HUES64 (cell line): ENCODE measurements around the gene GALNTL6.

Experiments
- H3K27ac ChIP-seq: 2 replicates; pipeline ENCODE4 v1.7.0; 2013; ENCODE audit warnings: low read depth, low read length, inconsistent platforms
- H3K27me3 ChIP-seq: 2 replicates; pipeline ENCODE4 v1.6.1; 2013; ENCODE audit warnings: mild to moderate bottlenecking, low read length; ENCODE audit not compliant: insufficient read depth
- H3K36me3 ChIP-seq: 2 replicates; pipeline ENCODE4 v1.6.1; 2013; ENCODE audit warnings: mild to moderate bottlenecking, low read length; ENCODE audit not compliant: insufficient read depth
- H3K4me1 ChIP-seq: 2 replicates; pipeline ENCODE4 v1.6.1; 2013; ENCODE audit warnings: mild to moderate bottlenecking, low read length, moderate library complexity; ENCODE audit not compliant: insufficient read depth
- H3K4me3 ChIP-seq: 2 replicates; pipeline ENCODE4 v1.5.1; 2013; ENCODE audit warnings: mild to moderate bottlenecking, low read length, moderate library complexity
- H3K9ac ChIP-seq: 2 replicates; pipeline ENCODE4 v1.6.1; 2013; ENCODE audit warnings: mild to moderate bottlenecking, low read depth, low read length
- H3K9me3 ChIP-seq: 2 replicates; pipeline ENCODE4 v1.6.1; 2013; ENCODE audit warnings: low read depth, low read length; ENCODE audit not compliant: insufficient read depth
- WGBS: fragments of 150-250, 120-280 bp; methylation state at CpG from one replicate; pipeline ENCODE4 v1.1.7; 2013; ENCODE audit warnings: missing lambda C conversion rate; 5-methylcytosine and 5-hydroxymethylcytosine counted together

Gene GALNTL6

DNA sequence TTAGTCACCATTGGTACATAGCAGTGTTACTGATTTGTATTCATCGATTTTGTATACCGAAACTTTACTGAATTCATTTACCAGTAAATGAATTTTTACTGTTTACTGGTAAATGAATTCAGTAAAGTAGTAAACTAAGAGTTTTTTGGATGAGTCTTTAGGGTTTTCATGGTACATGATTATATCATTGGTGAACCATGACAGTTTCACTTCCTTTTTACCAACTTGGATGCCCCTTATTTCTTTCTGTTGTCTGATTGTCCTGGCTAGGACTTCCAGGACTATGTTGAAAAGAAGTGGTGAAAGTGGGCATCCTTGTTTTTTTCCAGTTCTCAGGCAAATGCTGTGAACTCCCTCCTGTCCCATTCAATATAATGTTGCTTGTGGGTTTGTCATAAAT is 494.9 kb downstream of the GALNTL6 start:
- Histone ChIP-seq H3K4me1 (no peaks in the 10 kb centered on the region), H3K4me3 (no peak overlapping the region), H3K27me3 (no peaks in the 10 kb centered on the region), H3K9ac (no peak overlapping the region), H3K9me3 (no peaks in the 10 kb centered on the region), H3K27ac (no peak overlapping the region), H3K36me3 (no peaks in the 10 kb centered on the region)
- 93% methylated on average over 2 of the region's 2 CpGs for WGBS

- Histone ChIP-seq H3K36me3 (no peaks in the 10 kb centered on the region), H3K9me3 (no peaks in the 10 kb centered on the region), H3K27ac (no peak overlapping the region), H3K27me3 (no peaks in the 10 kb centered on the region), H3K9ac (no peak overlapping the region), H3K4me3 (no peak overlapping the region), H3K4me1 (no peaks in the 10 kb centered on the region)
- WGBS = 87% methylated on average over 2 of the region's 3 CpGs
These were observed 498.5 kb downstream of the GALNTL6 start for GRCh38 chr4:172311682-172312081.

DNA sequence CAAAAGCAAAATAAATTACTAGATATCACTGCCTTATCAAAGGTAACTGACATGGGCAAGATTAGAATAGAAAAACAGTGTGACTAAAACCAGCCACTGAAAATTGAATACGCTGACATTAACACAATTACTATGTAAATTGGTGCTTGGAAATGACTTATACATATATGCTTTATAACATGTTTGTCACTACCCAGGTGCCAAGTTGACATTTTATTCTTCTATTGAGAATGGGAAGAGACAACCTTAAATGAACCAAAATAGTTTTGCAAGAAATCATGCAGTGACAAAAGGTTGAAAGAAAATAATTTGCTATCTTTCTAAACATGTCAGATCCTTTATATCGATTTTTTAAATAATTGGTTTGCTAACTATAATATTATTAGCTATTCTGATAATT is 510.1 kb downstream of the GALNTL6 start:
- 83% methylated on average over 1 of the region's 2 CpGs for WGBS
- no peaks in the 10 kb centered on the region for H3K9me3 ChIP-seq
- H3K9ac ChIP-seq = no peak overlapping the region
- no peak overlapping the region for H3K27ac ChIP-seq
- H3K36me3 ChIP-seq = no peaks in the 10 kb centered on the region
- peaks cover 9% of the 10 kb centered on the region for H3K4me1 ChIP-seq
- H3K27me3 ChIP-seq = no peaks in the 10 kb centered on the region
- no peak overlapping the region for H3K4me3 ChIP-seq

DNA sequence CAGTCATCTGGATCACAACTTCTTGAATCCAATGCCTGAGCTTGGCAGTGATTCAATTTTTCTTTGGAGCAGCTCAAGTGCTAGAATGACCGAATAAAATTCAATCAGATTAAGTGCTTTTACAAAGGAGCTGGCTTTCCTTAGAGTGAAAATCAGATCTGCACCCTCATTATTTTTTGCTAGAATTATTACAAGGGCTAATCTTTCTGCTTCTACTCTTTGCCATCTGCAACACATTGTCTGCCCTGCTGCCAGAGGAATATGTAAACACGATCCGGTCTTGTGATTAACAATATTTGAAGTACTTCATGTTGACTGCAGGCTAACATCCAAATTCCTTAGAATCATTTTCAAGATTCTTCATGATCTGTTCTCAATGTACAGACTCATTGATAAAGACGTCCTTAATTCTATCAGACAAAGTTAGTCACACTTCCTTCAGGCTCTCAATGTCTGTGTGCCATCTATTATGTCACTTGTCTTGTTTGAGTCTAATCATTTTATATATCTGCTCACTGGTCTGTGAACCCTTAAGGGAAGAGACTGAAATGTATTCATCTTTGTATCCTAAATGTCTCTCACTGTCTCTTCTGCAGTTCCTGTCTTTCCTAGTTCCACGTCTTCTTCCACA is 531.2 kb downstream of the GALNTL6 start:
- no peaks in the 10 kb centered on the region for H3K4me1 ChIP-seq
- no peaks in the 10 kb centered on the region for H3K27me3 ChIP-seq
- no peaks in the 10 kb centered on the region for H3K9me3 ChIP-seq
- H3K27ac ChIP-seq = no peak overlapping the region
- H3K36me3 ChIP-seq = no peaks in the 10 kb centered on the region
- H3K9ac ChIP-seq = no peak overlapping the region
- WGBS = 95% methylated on average over 5 of the region's 5 CpGs
- no peak overlapping the region for H3K4me3 ChIP-seq

DNA sequence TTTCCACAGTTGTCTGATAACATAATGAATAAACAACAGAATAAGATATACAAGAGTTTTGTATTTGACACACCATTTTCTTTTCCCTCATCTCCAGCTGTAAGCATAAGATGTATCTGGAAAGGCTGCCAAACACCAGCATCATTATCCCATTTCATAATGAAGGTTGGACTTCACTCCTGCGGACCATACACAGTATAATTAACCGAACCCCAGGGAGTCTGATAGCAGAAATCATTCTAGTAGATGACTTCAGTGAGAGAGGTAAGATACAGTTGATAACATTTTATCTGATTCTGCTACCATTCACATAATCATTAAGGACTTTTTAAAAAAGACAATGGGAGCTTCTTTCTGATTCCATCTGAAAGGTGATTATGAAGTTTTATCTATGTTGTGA is 535.2 kb downstream of the GALNTL6 start:
- no peaks in the 10 kb centered on the region for H3K36me3 ChIP-seq
- no peaks in the 10 kb centered on the region for H3K27me3 ChIP-seq
- H3K27ac ChIP-seq = no peak overlapping the region
- H3K4me1 ChIP-seq = no peaks in the 10 kb centered on the region
- no peak overlapping the region for H3K9ac ChIP-seq
- H3K9me3 ChIP-seq = no peaks in the 10 kb centered on the region
- H3K4me3 ChIP-seq = no peak overlapping the region
- 100% methylated on average over 1 of the region's 2 CpGs for WGBS

DNA sequence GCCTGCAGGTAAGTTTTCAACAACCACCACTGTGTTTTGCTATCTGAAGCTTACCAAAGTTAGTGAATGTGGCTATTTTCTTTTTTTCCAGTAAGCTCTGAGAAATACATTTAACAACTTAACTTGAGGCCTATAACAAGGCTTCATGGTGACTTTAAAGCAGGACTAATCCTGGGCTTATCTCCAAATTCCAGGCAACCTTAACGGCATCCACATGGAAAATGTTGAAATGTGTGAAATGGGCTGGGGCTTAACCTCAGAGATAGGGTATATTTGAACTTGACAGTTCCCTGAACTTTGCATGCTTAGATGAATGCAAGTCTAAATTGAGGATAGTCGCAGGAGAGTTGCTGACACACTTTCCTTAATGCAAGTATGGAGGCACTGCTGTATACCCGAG is 539.2 kb downstream of the GALNTL6 start:
- Histone ChIP-seq H3K36me3 (no peaks in the 10 kb centered on the region), H3K9ac (no peak overlapping the region), H3K4me3 (no peak overlapping the region), H3K4me1 (no peaks in the 10 kb centered on the region), H3K9me3 (no peaks in the 10 kb centered on the region), H3K27me3 (no peaks in the 10 kb centered on the region), H3K27ac (no peak overlapping the region)
- WGBS = 92% methylated on average over 3 of the region's 3 CpGs

DNA sequence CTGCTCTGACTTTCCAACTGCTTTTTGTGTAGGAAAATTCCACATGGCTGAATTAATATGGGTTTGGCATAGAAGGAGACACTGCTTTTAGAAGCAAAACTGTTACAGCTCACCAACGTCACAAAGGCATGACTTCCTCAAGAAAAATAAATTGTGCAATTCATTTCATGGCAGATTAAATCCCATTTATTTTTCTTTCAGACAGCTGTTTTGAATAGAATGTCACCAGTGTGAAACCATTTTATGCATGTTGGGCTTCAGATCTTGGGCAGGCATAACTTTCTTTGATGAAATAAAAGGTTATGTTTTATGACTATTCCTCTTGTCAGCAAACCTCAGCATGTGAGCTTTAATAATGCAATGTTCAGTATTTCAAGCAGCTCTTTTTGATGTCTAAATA is 542.8 kb downstream of the GALNTL6 start:
- Histone ChIP-seq H3K27me3 (no peaks in the 10 kb centered on the region), H3K27ac (no peak overlapping the region), H3K4me3 (no peak overlapping the region), H3K36me3 (no peaks in the 10 kb centered on the region), H3K9me3 (no peaks in the 10 kb centered on the region), H3K9ac (no peak overlapping the region), H3K4me1 (no peaks in the 10 kb centered on the region)
- WGBS = 90% methylated on average over 1 of the region's 1 CpG

DNA sequence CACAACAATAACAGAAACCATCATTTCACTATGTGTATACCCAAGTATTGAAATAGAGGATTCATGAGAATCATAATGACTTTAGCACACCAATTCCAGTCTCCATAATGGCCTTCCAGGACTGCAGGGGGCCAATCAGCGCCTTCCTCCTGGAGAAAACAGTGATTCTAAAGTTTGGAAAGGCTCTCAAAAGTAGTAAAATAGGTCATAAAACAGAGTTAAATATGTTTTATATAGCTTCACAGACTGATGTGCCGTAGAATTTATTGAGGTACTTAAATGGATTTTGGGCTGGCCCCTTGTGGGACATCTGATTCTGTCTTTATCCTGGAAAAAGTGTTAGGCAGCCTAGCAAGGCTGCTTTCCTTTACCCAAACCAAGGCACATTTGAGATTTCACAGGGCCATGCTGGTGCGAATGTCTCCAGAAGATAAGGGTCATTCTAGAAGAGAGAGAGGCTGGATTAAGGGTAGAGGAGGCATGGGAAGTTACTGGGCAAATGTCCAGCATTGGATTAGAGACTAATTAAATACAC is 543.9 kb downstream of the GALNTL6 start:
- H3K27me3 ChIP-seq = no peaks in the 10 kb centered on the region
- H3K27ac ChIP-seq = no peak overlapping the region
- WGBS = 79% methylated on average over 3 of the region's 3 CpGs
- H3K9me3 ChIP-seq = no peaks in the 10 kb centered on the region
- H3K36me3 ChIP-seq = no peaks in the 10 kb centered on the region
- no peaks in the 10 kb centered on the region for H3K4me1 ChIP-seq
- H3K9ac ChIP-seq = no peak overlapping the region
- H3K4me3 ChIP-seq = no peak overlapping the region

DNA sequence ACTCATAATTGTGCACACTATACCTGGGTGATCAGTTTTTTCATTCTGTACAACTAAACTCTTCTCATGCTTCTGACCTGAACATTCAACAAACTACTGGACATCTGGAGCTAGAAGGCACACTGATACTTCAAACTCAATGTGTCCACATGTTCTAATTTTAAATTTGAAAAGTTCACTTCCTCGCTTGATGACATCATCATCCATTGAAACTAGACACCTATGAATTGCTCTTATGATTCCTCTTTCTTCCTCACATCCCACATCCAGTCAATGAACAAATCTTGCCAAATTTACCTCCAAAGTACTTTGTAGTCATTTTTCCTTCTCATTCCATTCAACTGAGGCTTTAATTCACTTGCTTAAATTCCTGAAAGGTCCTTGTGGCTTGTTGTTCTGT is 549.4 kb downstream of the GALNTL6 start:
- no peaks in the 10 kb centered on the region for H3K4me1 ChIP-seq
- H3K9ac ChIP-seq = no peak overlapping the region
- H3K4me3 ChIP-seq = no peak overlapping the region
- 91% methylated on average over 1 of the region's 1 CpG for WGBS
- H3K27me3 ChIP-seq = no peaks in the 10 kb centered on the region
- H3K27ac ChIP-seq = no peak overlapping the region
- no peaks in the 10 kb centered on the region for H3K36me3 ChIP-seq
- no peaks in the 10 kb centered on the region for H3K9me3 ChIP-seq

- H3K9me3 ChIP-seq = peaks cover 14% of the 10 kb centered on the region
These were observed 556.3 kb downstream of the GALNTL6 start for GRCh38 chr4:172369471-172369959.

GRCh38 chr4:172377486-172378140 is 564.4 kb downstream of the GALNTL6 start:
- WGBS = 98% methylated on average over 27 of the region's 27 CpGs
- Histone ChIP-seq H3K4me1 (no peaks in the 10 kb centered on the region), H3K27ac (no peak overlapping the region), H3K9me3 (0 out of 2 replicates have a peak, but pooled peaks cover 4% of the 10 kb centered on the region), H3K9ac (no peak overlapping the region), H3K4me3 (no peak overlapping the region), H3K27me3 (no peaks in the 10 kb centered on the region), H3K36me3 (no peaks in the 10 kb centered on the region)

More at GRCh38 chr4:172369471-172369959, 556.3 kb downstream of the GALNTL6 start:
- WGBS = 93% methylated on average over 25 of the region's 25 CpGs
- Histone ChIP-seq H3K9ac (no peak overlapping the region), H3K36me3 (no peaks in the 10 kb centered on the region), H3K4me1 (no peaks in the 10 kb centered on the region), H3K4me3 (no peak overlapping the region), H3K27me3 (no peaks in the 10 kb centered on the region), H3K27ac (no peak overlapping the region)
